Upper lobe of left lung (tissue), 4 donors: Measurements from ENCODE around the gene HSD17B4.

ENCODE experiments used
- EP300 ChIP-seq, 4 donors: sonication (generic); formaldehyde crosslinking; IDR thresholded peaks; one replicate each; pipeline ENCODE4 v1.5.1; 2017; ENCODE audit warnings: antibody characterized with exemption in 4 of 4, control low read depth in 2 of 4
- POLR2A ChIP-seq, 4 donors: fragments of 450-650 bp; IDR thresholded peaks; one replicate each; pipeline ENCODE4 v1.5.1; 2016 to 2017; ENCODE audit warnings: antibody characterized with exemption in 4 of 4, mild to moderate bottlenecking in 2 of 4
- TF ChIP-seq, protein P1 (sequence below), 6 experiments: fragments of 450-650 bp in 4 of 6; fragments of 200-600 bp in 2 of 6; sonication (generic) in 2 of 6; IDR thresholded peaks; one replicate each; pipeline ENCODE4 v1.5.1; 2016 to 2019; ENCODE audit warnings: antibody characterized with exemption in 6 of 6

DNA sequence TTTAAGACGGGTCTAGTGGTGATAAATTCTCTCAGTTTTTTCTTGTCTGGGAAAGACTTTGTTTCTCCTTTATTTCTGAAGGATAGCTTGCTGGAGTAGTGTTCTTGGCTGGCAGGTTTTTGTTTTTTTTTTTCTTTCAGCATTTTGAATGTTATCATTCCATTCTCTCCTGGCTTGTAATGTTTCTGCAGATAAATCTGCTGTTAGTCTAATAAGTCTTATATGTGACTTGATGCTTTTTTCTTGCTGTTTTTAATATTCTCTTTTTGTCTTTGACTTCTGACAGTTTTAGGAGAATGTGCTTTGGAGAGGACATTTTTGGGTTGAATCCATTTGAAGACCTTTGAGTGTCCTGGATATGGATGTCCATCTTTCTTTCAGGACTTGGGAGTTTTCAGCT lies 16.0 kb downstream of the HSD17B4 start:
- TF ChIP-seq, protein P1, sequence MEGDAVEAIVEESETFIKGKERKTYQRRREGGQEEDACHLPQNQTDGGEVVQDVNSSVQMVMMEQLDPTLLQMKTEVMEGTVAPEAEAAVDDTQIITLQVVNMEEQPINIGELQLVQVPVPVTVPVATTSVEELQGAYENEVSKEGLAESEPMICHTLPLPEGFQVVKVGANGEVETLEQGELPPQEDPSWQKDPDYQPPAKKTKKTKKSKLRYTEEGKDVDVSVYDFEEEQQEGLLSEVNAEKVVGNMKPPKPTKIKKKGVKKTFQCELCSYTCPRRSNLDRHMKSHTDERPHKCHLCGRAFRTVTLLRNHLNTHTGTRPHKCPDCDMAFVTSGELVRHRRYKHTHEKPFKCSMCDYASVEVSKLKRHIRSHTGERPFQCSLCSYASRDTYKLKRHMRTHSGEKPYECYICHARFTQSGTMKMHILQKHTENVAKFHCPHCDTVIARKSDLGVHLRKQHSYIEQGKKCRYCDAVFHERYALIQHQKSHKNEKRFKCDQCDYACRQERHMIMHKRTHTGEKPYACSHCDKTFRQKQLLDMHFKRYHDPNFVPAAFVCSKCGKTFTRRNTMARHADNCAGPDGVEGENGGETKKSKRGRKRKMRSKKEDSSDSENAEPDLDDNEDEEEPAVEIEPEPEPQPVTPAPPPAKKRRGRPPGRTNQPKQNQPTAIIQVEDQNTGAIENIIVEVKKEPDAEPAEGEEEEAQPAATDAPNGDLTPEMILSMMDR (IDR thresholded peaks at IDR 0.05): no peak
- TF ChIP-seq EP300 (IDR thresholded peaks at IDR 0.05) (no peak), POLR2A (IDR thresholded peaks at IDR 0.05) (no peak)
